Neural cell (in vitro differentiated cells): Measurements from ENCODE around the gene TMEM117. TPM values are rescaled to one million over a fixed set of nuclear protein-coding genes. Genes with fewer than 3 reads are reported as not detected.

Experiments used
- H2AFZ ChIP-seq: fragments of 200-600, 300-800 bp; sonication (generic), shearing (Covaris generic); 2 replicates; pipeline ENCODE4 v1.6.0; 2014; ENCODE audit warnings: low read depth, mild to moderate bottlenecking, antibody characterized with exemption, low read length, moderate library complexity
- H3F3A ChIP-seq: fragments of 200-600 bp; shearing (Covaris generic); 2 replicates; pipeline ENCODE4 v1.6.1; 2016; ENCODE audit warnings: mild to moderate bottlenecking, moderate library complexity, mixed read lengths, antibody characterized with exemption, low read length; ENCODE audit not compliant: insufficient read depth, poor library complexity, severe bottlenecking
- H3K27ac ChIP-seq: fragments of 200-600, 300-800 bp; sonication (generic), shearing (Covaris generic); 2 replicates; pipeline ENCODE4 v1.5.1; 2014; ENCODE audit warnings: mild to moderate bottlenecking, low read length, moderate library complexity
- H3K27me3 ChIP-seq: fragments of 300-800, 200-600 bp; sonication (generic), shearing (Covaris generic); 2 replicates; pipeline ENCODE4 v1.6.0; 2014; ENCODE audit warnings: mild to moderate bottlenecking, low read depth, low read length, moderate library complexity; ENCODE audit not compliant: insufficient read depth
- H3K36me3 ChIP-seq: fragments of 300-800, 200-600 bp; sonication (generic), shearing (Covaris generic); 2 replicates; pipeline ENCODE4 v1.5.1; 2014; ENCODE audit warnings: mild to moderate bottlenecking, antibody characterized with exemption, low read length, moderate library complexity; ENCODE audit not compliant: insufficient read depth
- H3K4me2 ChIP-seq: fragments of 300-800, 200-600 bp; sonication (generic), shearing (Covaris generic); 2 replicates; pipeline ENCODE4 v1.6.0; 2014; ENCODE audit warnings: mild to moderate bottlenecking, low read length
- H3K4me3 ChIP-seq: fragments of 300-800, 200-600 bp; sonication (generic), shearing (Covaris generic); 2 replicates; pipeline ENCODE4 v1.5.1; 2014; ENCODE audit warnings: mild to moderate bottlenecking, low read length, moderate library complexity
- H3K79me2 ChIP-seq: fragments of 200-600 bp; shearing (Covaris generic); replicated peaks from 2 replicates; pipeline ENCODE4 v1.6.0; 2014; ENCODE audit warnings: mild to moderate bottlenecking, low read length, moderate library complexity; ENCODE audit not compliant: insufficient read depth
- H3K9ac ChIP-seq: fragments of 300-800, 200-600 bp; sonication (generic), shearing (Covaris generic); 2 replicates; pipeline ENCODE4 v1.6.1; 2016; ENCODE audit warnings: mild to moderate bottlenecking, low read length, mixed read lengths
- H3K9me2 ChIP-seq: fragments of 200-600 bp; shearing (Covaris generic); 2 replicates; pipeline ENCODE4 v1.6.1; 2016; ENCODE audit warnings: mild to moderate bottlenecking, low read length, mixed read lengths; ENCODE audit not compliant: insufficient read depth
- H3K9me3 ChIP-seq: fragments of 200-600, 300-800 bp; sonication (generic), shearing (Covaris generic); 2 replicates; pipeline ENCODE4 v1.6.1; 2016; ENCODE audit warnings: mild to moderate bottlenecking, mixed run types, low read length, moderate library complexity, mixed read lengths
- H4K20me1 ChIP-seq: fragments of 200-600 bp; shearing (Covaris generic); 2 replicates; pipeline ENCODE4 v1.6.1; 2016; ENCODE audit warnings: mild to moderate bottlenecking, mixed run types; ENCODE audit not compliant: insufficient read depth
- CTCF ChIP-seq: fragments of 450-650 bp; IDR thresholded peaks from 2 replicates; pipeline ENCODE4 v1.5.1; 2014; ENCODE audit warnings: antibody characterized with exemption, mild to moderate bottlenecking, moderate library complexity; ENCODE audit not compliant: poor library complexity, severe bottlenecking
- EP300 ChIP-seq: fragments of 450-650 bp; conservative IDR thresholded peaks from 2 replicates; pipeline ENCODE4 v1.6.1; 2014; ENCODE audit warnings: antibody characterized with exemption, mild to moderate bottlenecking, moderate library complexity; ENCODE audit not compliant: poor library complexity, severe bottlenecking
- MXI1 ChIP-seq: fragments of 450-650 bp; conservative IDR thresholded peaks from 2 replicates; pipeline ENCODE4 v1.6.1; 2014; ENCODE audit warnings: antibody characterized with exemption, mild to moderate bottlenecking; ENCODE audit not compliant: poor library complexity, severe bottlenecking
- POLR2AphosphoS5 ChIP-seq: IDR thresholded peaks from 2 replicates; pipeline ENCODE4 v1.6.1; 2012
- RAD21 ChIP-seq: fragments of 450-650 bp; conservative IDR thresholded peaks from 2 replicates; pipeline ENCODE4 v1.6.1; 2014; ENCODE audit warnings: antibody characterized with exemption, mild to moderate bottlenecking, moderate library complexity
- REST ChIP-seq: IDR thresholded peaks from 2 replicates; pipeline ENCODE4 v1.6.1; 2012; ENCODE audit warnings: borderline replicate concordance
- SMC3 ChIP-seq: fragments of 450-650 bp; conservative IDR thresholded peaks from 2 replicates; pipeline ENCODE4 v1.6.1; 2014; ENCODE audit warnings: antibody characterized with exemption, mild to moderate bottlenecking, moderate library complexity; ENCODE audit not compliant: poor library complexity
- polyA plus RNA-seq: library from polyadenylated mRNA; depleted of rRNA; stranded (reverse); fragments of >200 nt; gene quantifications from 2 replicates; pipeline ENCODE4 v1.2.3, GENCODE V29; 2014

The TMEM117 gene
- polyA plus RNA-seq, 1 donor from 2014 or later = 5.3 TPM

GRCh38 chr12:44294649-44295048, 458.8 kb downstream of the TMEM117 start:
- Histone ChIP-seq H3K9me3 (no peaks in the 10 kb centered on the region), H3K4me3 (no peak overlapping the region), H3K9me2 (no peaks in the 10 kb centered on the region), H2AFZ (no peak overlapping the region), H3K36me3 (no peaks in the 10 kb centered on the region), H3F3A (no peaks in the 10 kb centered on the region), H3K27ac (no peak overlapping the region), H3K9ac (no peak overlapping the region), H3K4me2 (no peak overlapping the region), H3K27me3 (no peaks in the 10 kb centered on the region), H4K20me1 (no peaks in the 10 kb centered on the region), H3K79me2 (no peaks in the 10 kb centered on the region)
- TF ChIP-seq MXI1 = no peak
- TF ChIP-seq EP300 = no peak

GRCh38 chr12:44295958-44296623, 460.2 kb downstream of the TMEM117 start:
- Histone ChIP-seq H3K79me2 (no peaks in the 10 kb centered on the region), H3K27ac (no peak overlapping the region), H3K9me2 (no peaks in the 10 kb centered on the region), H3K36me3 (no peaks in the 10 kb centered on the region), H3K4me2 (no peak overlapping the region), H3K4me3 (no peak overlapping the region), H3K9me3 (no peaks in the 10 kb centered on the region), H3F3A (no peaks in the 10 kb centered on the region), H2AFZ (no peak overlapping the region), H3K27me3 (no peaks in the 10 kb centered on the region), H3K9ac (no peak overlapping the region), H4K20me1 (no peaks in the 10 kb centered on the region)
- TF ChIP-seq CTCF = no peak
- no peak for TF ChIP-seq REST
- TF ChIP-seq SMC3 = no peak
- TF ChIP-seq MXI1 = no peak
- no peak for TF ChIP-seq POLR2AphosphoS5

- Histone ChIP-seq H3K9me2 (no peaks in the 10 kb centered on the region), H4K20me1 (no peaks in the 10 kb centered on the region), H3F3A (no peaks in the 10 kb centered on the region), H3K4me2 (no peak overlapping the region), H3K36me3 (no peaks in the 10 kb centered on the region), H3K79me2 (no peaks in the 10 kb centered on the region), H3K9ac (no peak overlapping the region), H3K9me3 (no peaks in the 10 kb centered on the region), H2AFZ (no peak overlapping the region), H3K27me3 (no peaks in the 10 kb centered on the region), H3K4me3 (no peak overlapping the region), H3K27ac (no peak overlapping the region)
- no peak for TF ChIP-seq RAD21
Measured at GRCh38 chr12:44296624-44297197, 460.8 kb downstream of the TMEM117 start.
